Ascending aorta (tissue), 2 donors: ENCODE data around the gene PCSK2. TPM values are rescaled to one million over a fixed set of nuclear protein-coding genes. Genes with fewer than 3 reads are reported as not detected.

Experiments used
- DNase-seq, 2 donors: peaks; one replicate each; pipeline ENCODE4 v3.0.0-alpha.2; 2019; ENCODE audit warnings: low spot score in 2 of 2
- H3K27ac ChIP-seq, 2 donors: fragments of 200-600 bp; sonication (generic); one replicate each; pipeline ENCODE4 v1.5.1; 2016 to 2017; ENCODE audit warnings: mild to moderate bottlenecking in 1 of 2
- H3K27me3 ChIP-seq: fragments of 200-600 bp; sonication (generic); one replicate; pipeline ENCODE4 v1.5.1; 2017
- H3K36me3 ChIP-seq, 2 donors: fragments of 200-600 bp; sonication (generic); one replicate each; pipeline ENCODE4 v1.5.1; 2016
- H3K4me1 ChIP-seq, 2 donors: fragments of 200-600 bp; sonication (generic); one replicate each; pipeline ENCODE4 v1.5.1; 2016 to 2017; ENCODE audit warnings: mild to moderate bottlenecking in 1 of 2
- H3K4me3 ChIP-seq, 2 donors: fragments of 200-600 bp; sonication (generic); one replicate each; pipeline ENCODE4 v1.5.1; 2016 to 2017; ENCODE audit warnings: mild to moderate bottlenecking in 1 of 2
- H3K9me3 ChIP-seq, 2 donors: fragments of 200-600 bp; sonication (generic); one replicate each; pipeline ENCODE4 v1.5.1; 2016
- intact Hi-C: fragments of 100-400 bp; cut with DNase I; formaldehyde crosslinking; loops from one replicate; pipeline ENCODE4 v1.15.1; 2023
- total RNA-seq: library from RNA; depleted of rRNA; stranded (reverse); fragments of >200 nt; gene quantifications from one replicate; pipeline ENCODE4 v1.1.0, GENCODE V29; 2016
- TF ChIP-seq, protein P1 (sequence below), 3 experiments: fragments of 200-600 bp in 2 of 3; fragments of 450-650 bp in 1 of 3; sonication (generic) in 2 of 3; IDR thresholded peaks; one replicate each; pipeline ENCODE4 v1.5.1; 2016 to 2019; ENCODE audit warnings: antibody characterized with exemption in 3 of 3, mild to moderate bottlenecking in 1 of 3, moderate library complexity in 1 of 3

Gene PCSK2
- total RNA-seq, 1 donor from 2014 or later = not detected

DNA sequence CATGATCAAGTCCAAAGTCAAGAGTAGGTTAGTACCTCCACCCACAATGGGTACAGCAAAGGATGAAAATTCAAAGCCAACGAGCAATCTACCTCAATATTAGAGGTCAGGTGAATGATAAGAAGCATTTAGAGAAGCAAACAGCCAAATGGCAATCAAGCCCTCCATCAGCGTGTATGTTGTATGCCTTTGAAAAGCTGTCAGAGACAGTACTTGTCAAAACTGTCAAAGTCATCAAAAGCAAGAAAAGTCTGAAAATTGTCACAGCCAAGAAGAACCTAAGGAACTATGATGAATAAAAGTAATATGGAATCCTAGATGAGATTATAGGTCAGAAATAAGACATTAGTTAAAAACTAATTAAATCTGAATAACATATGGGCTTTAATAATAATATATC is 99.3 kb downstream of the PCSK2 start:
- TF ChIP-seq, protein P1, sequence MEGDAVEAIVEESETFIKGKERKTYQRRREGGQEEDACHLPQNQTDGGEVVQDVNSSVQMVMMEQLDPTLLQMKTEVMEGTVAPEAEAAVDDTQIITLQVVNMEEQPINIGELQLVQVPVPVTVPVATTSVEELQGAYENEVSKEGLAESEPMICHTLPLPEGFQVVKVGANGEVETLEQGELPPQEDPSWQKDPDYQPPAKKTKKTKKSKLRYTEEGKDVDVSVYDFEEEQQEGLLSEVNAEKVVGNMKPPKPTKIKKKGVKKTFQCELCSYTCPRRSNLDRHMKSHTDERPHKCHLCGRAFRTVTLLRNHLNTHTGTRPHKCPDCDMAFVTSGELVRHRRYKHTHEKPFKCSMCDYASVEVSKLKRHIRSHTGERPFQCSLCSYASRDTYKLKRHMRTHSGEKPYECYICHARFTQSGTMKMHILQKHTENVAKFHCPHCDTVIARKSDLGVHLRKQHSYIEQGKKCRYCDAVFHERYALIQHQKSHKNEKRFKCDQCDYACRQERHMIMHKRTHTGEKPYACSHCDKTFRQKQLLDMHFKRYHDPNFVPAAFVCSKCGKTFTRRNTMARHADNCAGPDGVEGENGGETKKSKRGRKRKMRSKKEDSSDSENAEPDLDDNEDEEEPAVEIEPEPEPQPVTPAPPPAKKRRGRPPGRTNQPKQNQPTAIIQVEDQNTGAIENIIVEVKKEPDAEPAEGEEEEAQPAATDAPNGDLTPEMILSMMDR (IDR thresholded peaks at IDR 0.05) = no peak
- Histone ChIP-seq H3K4me1 (no peaks in the 10 kb centered on the region), H3K9me3 (no peaks in the 10 kb centered on the region), H3K27me3 (no peaks in the 10 kb centered on the region), H3K4me3 (no peak overlapping the region), H3K36me3 (no peaks in the 10 kb centered on the region), H3K27ac (no peak overlapping the region)
- intact Hi-C loops = no loop called here
- DNase-seq = no peak

DNA sequence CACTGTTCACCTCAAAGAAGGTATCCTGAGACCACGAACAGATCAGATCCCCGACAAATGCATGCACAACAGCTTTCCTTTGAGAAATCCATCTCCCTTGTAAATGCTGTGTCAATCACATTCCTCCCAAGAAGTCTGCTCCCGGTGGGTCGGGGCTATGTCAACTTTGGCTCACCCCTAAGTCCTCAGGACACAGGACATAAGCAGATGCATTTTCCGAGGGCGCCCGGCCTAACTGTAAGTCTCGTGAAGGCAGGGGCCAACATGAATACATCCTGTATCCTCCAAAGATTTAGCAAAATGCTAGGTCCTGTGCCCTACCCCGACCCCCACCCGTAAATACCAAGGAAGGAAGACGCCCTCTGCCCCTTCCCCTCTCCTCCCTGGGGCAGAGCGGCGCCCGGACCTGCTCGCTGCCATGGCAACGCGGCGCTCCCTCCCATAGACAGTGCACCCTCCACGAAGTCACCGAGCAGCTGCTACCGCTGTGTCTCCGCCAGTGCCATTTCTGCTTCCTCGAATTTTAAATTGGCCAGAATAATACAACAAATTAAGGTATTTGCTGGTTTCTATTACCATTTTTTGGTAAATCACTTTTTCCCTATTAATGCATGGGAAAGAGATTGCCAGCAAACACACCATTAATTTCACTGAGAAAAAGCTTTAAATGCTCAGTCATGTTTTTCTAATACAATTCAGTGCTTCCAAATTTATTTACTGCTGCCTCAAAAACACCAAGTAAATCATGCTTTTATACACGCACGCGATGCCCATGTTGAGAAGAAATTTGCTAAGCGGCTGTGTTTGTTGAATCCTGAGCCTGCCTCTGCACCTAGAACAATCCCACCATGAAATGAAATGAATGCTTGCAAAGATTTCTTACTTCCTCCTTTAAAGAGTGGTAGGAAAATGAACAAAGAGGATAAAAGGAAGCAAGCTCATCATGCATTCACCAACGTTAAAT is 100.6 kb downstream of the PCSK2 start:
- no peak overlapping the region for H3K27ac ChIP-seq
- no peaks in the 10 kb centered on the region for H3K4me1 ChIP-seq
- H3K36me3 ChIP-seq = no peaks in the 10 kb centered on the region
- intact Hi-C loops = no loop called here
- H3K27me3 ChIP-seq = no peaks in the 10 kb centered on the region
- no peaks in the 10 kb centered on the region for H3K9me3 ChIP-seq
- no peak overlapping the region for H3K4me3 ChIP-seq
- DNase-seq = no peak
- TF ChIP-seq, protein P1 (IDR thresholded peaks at IDR 0.05) = no peak

DNA sequence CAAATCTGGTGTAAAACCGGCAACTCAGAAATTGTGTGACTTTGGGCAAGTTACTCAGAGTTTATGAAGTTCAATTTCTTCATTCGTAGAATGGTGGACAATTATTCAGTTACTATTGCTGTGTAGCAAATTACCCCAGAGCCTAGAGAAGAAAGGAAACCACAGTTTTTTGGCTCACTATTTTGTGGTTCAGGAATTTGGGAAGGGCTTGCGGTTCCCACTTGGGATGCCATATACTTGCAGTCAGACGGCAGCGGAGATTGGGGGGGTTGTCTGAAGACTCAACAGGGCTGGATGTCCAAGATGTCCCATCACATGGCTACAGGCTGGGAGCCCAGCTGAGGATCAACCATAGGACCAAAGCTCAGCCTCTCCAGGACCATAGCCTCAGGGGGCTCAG is 108.1 kb downstream of the PCSK2 start:
- Histone ChIP-seq H3K27me3 (no peaks in the 10 kb centered on the region), H3K9me3 (no peaks in the 10 kb centered on the region), H3K4me1 (no peaks in the 10 kb centered on the region), H3K27ac (no peak overlapping the region), H3K36me3 (no peaks in the 10 kb centered on the region), H3K4me3 (no peak overlapping the region)
- TF ChIP-seq, protein P1 (IDR thresholded peaks at IDR 0.05) = no peak
- no peak for DNase-seq
- intact Hi-C loops = no loop called here

DNA sequence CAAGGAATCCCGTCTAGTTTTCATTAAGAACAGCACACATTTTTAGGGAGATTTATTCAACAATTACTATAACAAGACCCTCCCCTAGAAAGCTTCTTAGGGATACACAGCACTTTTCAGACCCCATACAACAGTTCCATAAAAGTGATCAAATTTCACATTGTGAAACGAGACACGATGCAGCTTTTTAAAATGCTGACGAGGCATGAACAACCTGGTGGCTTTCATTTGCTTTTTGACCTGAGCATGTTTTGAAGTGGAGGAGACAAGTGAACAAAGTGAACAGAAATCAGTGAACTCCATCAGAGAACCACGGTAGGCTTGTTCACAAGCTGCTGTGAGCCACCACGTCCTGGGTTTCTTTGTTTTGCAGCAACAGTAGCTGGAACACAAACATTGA is 112.2 kb downstream of the PCSK2 start:
- Histone ChIP-seq H3K4me1 (no peaks in the 10 kb centered on the region), H3K4me3 (no peak overlapping the region), H3K9me3 (no peaks in the 10 kb centered on the region), H3K27ac (no peak overlapping the region), H3K27me3 (no peaks in the 10 kb centered on the region), H3K36me3 (no peaks in the 10 kb centered on the region)
- TF ChIP-seq, protein P1 (IDR thresholded peaks at IDR 0.05) = no peak
- intact Hi-C loops = no loop called here
- no peak for DNase-seq

DNA sequence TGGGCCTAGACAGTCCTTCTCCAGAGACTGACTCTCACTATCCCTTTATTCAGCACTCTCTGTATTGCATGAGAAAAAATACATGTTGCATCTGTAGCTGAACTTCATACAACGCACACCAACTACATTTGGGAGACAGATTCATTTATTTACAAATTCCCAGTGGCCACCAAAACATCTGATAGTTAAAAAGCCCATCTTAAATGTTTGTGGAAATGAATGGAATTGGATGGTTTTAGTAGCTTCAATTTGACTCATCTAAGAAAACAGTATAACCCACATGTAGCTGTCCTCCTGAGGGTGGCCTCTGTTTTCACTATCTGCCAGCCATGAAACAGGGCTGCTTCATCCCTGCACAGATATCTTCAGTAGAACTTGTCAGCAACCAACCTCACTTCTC is 116.3 kb downstream of the PCSK2 start:
- Histone ChIP-seq H3K9me3 (no peaks in the 10 kb centered on the region), H3K27ac (no peak overlapping the region), H3K4me1 (no peaks in the 10 kb centered on the region), H3K27me3 (no peaks in the 10 kb centered on the region), H3K4me3 (no peak overlapping the region), H3K36me3 (no peaks in the 10 kb centered on the region)
- TF ChIP-seq, protein P1 (IDR thresholded peaks at IDR 0.05) = no peak
- intact Hi-C loops = no loop called here
- DNase-seq = no peak
